Measurements from ENCODE around the gene ASPG.

GRCh38 chr14:104103061-104103445 is 17.6 kb downstream of the ASPG start:
- TF ChIP-seq CTCF (IDR thresholded peaks at IDR 0.05), result no peak
- TF ChIP-seq EZH2 (IDR thresholded peaks at IDR 0.05), result no peak
- no peak for TF ChIP-seq EZH2phosphoT487 (IDR thresholded peaks at IDR 0.05)

Data from neural progenitor cell (in vitro differentiated cells).